GM12878 (cell line): ENCODE data around the gene PPP1R14B. TPM values are rescaled to one million over a fixed set of nuclear protein-coding genes. Genes with fewer than 3 reads are reported as not detected.

ENCODE experiments used
- ASH2L ChIP-seq: fragments of 300-600, 200-600 bp; sonication (generic); IDR thresholded peaks from 2 replicates; pipeline ENCODE4 v1.6.1; 2017; ENCODE audit warnings: low read depth, mild to moderate bottlenecking, borderline replicate concordance
- CHD1 ChIP-seq: IDR thresholded peaks from 2 replicates; pipeline ENCODE4 v1.6.1; 2012; ENCODE audit warnings: low read depth, low read length, improper control_type of control experiment
- CREB1 ChIP-seq: IDR thresholded peaks from 2 replicates; pipeline ENCODE4 v1.6.1; 2012; ENCODE audit warnings: low read depth, mild to moderate bottlenecking, inconsistent platforms
- CREM ChIP-seq: IDR thresholded peaks from 2 replicates; pipeline ENCODE4 v1.6.1; 2014; ENCODE audit warnings: antibody characterized with exemption, low read depth
- EP300 ChIP-seq, 2 experiments: fragments of 150-350 bp in 1 of 2; IDR thresholded peaks; 2 replicates each; pipeline ENCODE4 v1.6.1; 2011 to 2012; ENCODE audit warnings: low read depth in 2 of 2, low read length in 2 of 2, borderline replicate concordance in 1 of 2, improper control_type of control experiment in 1 of 2, inconsistent platforms in 1 of 2; ENCODE audit not compliant: control insufficient read depth in 1 of 2
- PKNOX1 ChIP-seq: fragments of 450-650 bp; IDR thresholded peaks from 2 replicates; pipeline ENCODE4 v1.6.1; 2016; ENCODE audit warnings: mild to moderate bottlenecking
- TCF3 ChIP-seq: IDR thresholded peaks from 2 replicates; pipeline ENCODE4 v1.6.1; 2012; ENCODE audit warnings: low read depth, mild to moderate bottlenecking, low read length, borderline replicate concordance; ENCODE audit not compliant: insufficient read depth
- ZBTB11 ChIP-seq: fragments of 450-650 bp; formaldehyde crosslinking; IDR thresholded peaks from 2 replicates; pipeline ENCODE4 v1.5.0; 2022; ENCODE audit warnings: mild to moderate bottlenecking, missing genetic modification characterization
- polyA plus RNA-seq, 11 experiments: library from polyadenylated mRNA; depleted of rRNA in 4 of 11; unstranded in 6 of 11; stranded (reverse) in 5 of 11; fragments of >200 nt; fragmentation: Nextera tagmentation in 4 of 11; fragmentation: Illumina TruSeq in 1 of 11; extraction: Ambion mirVana in 4 of 11; extraction: Trizol in 1 of 11; gene quantifications; 1 replicate in 1 of 11; 2 replicates in 10 of 11; pipeline versions ENCODE4 v1.2.1 to v1.2.3, GENCODE V29; 2011 to 2016; ENCODE audit warnings: inconsistent platforms in 2 of 11, missing spikeins in 2 of 11, low read depth in 1 of 11
- total RNA-seq, 4 experiments: library from RNA; depleted of rRNA in 3 of 4; stranded (reverse); fragments of >200 nt in 3 of 4; fragmentation: Illumina TruSeq in 1 of 4; extraction: Trizol in 1 of 4; gene quantifications; 2 replicates each; pipeline versions ENCODE4 v1.2.1 to v1.2.3, GENCODE V29; 2013 to 2021

The PPP1R14B gene
- total and polyA plus RNA-seq, 10 of the 15 experiments (the other 5 are each of a cell fraction or from before 2014, with no cell fraction given), result 8.4 to 283 (median 124) TPM

- no peak for TF ChIP-seq ZBTB11 (CRISPR knock-in tag)
- no peak for TF ChIP-seq EP300 (IDR thresholded peaks at IDR 0.05; ENCODE audit: borderline replicate concordance in 1 of 2, control insufficient read depth in 1 of 2, low read depth in 2 of 2, low read length in 2 of 2)
- no peak for TF ChIP-seq TCF3
- no peak for TF ChIP-seq CREM
- TF ChIP-seq CREB1, result no peak
- no peak for TF ChIP-seq CHD1
- no peak for TF ChIP-seq PKNOX1
- no peak for TF ChIP-seq ASH2L
These were observed 17.5 kb downstream of the PPP1R14B start (continued) for GRCh38 chr11:64229090-64229743.
